ENCODE results near the gene RNF130. TPM values are rescaled to one million over a fixed set of nuclear protein-coding genes. Genes with fewer than 3 reads are reported as not detected.

RNF130 gene
- total and polyA plus RNA-seq, 9 of the 15 experiments (the other 6 are each of a cell fraction or from before 2014, with no cell fraction given), result 5.8 to 39.4 (median 27.1) TPM

- TF ChIP-seq MYC (IDR thresholded peaks at IDR 0.05; ENCODE audit: low read depth, low read length) (peak; percentile 69; the same call in 1 of the 2 replicates), MYC (CRISPR knock-in tag; IDR thresholded peaks at IDR 0.05; ENCODE audit: borderline replicate concordance, low read depth) (no peak), GTF2E2 (tag; IDR thresholded peaks at IDR 0.05) (no peak), PHF21A (IDR thresholded peaks at IDR 0.05; ENCODE audit: borderline replicate concordance, low read depth) (peak; percentile 88; the same call in 1 of the 2 replicates), MTF1 (CRISPR knock-in tag; IDR thresholded peaks at IDR 0.05; ENCODE audit: borderline replicate concordance) (no peak), ADNP (tag; IDR thresholded peaks at IDR 0.05) (no peak; the same call in 1 of the 2 replicates), ARID3B (CRISPR knock-in tag; IDR thresholded peaks at IDR 0.05; ENCODE audit: borderline replicate concordance) (no peak), ZFX (CRISPR knock-in tag; IDR thresholded peaks at IDR 0.05) (no peak), HNRNPLL (IDR thresholded peaks at IDR 0.05; ENCODE audit: low read depth, low read length, poor library complexity, severe bottlenecking) (no peak), CREB5 (CRISPR knock-in tag; IDR thresholded peaks at IDR 0.05) (no peak), SLC30A9 (CRISPR knock-in tag; IDR thresholded peaks at IDR 0.05) (no peak), SREBF2 (CRISPR knock-in tag; IDR thresholded peaks at IDR 0.05) (no peak), ILK (tag; IDR thresholded peaks at IDR 0.05; ENCODE audit: borderline replicate concordance, low read depth) (no peak), NCOA1 (IDR thresholded peaks at IDR 0.05; ENCODE audit: low read depth) (peak; percentile 86)
- TF ChIP-seq, protein P1, sequence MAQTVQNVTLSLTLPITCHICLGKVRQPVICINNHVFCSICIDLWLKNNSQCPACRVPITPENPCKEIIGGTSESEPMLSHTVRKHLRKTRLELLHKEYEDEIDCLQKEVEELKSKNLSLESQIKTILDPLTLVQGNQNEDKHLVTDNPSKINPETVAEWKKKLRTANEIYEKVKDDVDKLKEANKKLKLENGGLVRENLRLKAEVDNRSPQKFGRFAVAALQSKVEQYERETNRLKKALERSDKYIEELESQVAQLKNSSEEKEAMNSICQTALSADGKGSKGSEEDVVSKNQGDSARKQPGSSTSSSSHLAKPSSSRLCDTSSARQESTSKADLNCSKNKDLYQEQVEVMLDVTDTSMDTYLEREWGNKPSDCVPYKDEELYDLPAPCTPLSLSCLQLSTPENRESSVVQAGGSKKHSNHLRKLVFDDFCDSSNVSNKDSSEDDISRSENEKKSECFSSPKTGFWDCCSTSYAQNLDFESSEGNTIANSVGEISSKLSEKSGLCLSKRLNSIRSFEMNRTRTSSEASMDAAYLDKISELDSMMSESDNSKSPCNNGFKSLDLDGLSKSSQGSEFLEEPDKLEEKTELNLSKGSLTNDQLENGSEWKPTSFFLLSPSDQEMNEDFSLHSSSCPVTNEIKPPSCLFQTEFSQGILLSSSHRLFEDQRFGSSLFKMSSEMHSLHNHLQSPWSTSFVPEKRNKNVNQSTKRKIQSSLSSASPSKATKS (CRISPR knock-in tag; IDR thresholded peaks at IDR 0.05), result no peak
- TF ChIP-seq, protein P2, sequence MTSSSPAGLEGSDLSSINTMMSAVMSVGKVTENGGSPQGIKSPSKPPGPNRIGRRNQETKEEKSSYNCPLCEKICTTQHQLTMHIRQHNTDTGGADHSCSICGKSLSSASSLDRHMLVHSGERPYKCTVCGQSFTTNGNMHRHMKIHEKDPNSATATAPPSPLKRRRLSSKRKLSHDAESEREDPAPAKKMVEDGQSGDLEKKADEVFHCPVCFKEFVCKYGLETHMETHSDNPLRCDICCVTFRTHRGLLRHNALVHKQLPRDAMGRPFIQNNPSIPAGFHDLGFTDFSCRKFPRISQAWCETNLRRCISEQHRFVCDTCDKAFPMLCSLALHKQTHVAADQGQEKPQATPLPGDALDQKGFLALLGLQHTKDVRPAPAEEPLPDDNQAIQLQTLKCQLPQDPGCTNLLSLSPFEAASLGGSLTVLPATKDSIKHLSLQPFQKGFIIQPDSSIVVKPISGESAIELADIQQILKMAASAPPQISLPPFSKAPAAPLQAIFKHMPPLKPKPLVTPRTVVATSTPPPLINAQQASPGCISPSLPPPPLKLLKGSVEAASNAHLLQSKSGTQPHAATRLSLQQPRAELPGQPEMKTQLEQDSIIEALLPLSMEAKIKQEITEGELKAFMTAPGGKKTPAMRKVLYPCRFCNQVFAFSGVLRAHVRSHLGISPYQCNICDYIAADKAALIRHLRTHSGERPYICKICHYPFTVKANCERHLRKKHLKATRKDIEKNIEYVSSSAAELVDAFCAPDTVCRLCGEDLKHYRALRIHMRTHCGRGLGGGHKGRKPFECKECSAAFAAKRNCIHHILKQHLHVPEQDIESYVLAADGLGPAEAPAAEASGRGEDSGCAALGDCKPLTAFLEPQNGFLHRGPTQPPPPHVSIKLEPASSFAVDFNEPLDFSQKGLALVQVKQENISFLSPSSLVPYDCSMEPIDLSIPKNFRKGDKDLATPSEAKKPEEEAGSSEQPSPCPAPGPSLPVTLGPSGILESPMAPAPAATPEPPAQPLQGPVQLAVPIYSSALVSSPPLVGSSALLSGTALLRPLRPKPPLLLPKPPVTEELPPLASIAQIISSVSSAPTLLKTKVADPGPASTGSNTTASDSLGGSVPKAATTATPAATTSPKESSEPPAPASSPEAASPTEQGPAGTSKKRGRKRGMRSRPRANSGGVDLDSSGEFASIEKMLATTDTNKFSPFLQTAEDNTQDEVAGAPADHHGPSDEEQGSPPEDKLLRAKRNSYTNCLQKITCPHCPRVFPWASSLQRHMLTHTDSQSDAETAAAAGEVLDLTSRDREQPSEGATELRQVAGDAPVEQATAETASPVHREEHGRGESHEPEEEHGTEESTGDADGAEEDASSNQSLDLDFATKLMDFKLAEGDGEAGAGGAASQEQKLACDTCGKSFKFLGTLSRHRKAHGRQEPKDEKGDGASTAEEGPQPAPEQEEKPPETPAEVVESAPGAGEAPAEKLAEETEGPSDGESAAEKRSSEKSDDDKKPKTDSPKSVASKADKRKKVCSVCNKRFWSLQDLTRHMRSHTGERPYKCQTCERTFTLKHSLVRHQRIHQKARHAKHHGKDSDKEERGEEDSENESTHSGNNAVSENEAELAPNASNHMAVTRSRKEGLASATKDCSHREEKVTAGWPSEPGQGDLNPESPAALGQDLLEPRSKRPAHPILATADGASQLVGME (CRISPR knock-in tag; IDR thresholded peaks at IDR 0.05), result peak; percentile 91; the same call in 1 of the 2 replicates
Observed at GRCh38 chr5:180093651-180094382, 22.3 kb upstream of the RNF130 start (continued).
